MM.1S (cell line): ENCODE measurements around the gene RBMX2.

Experiments
- EZH2 ChIP-seq: fragments of 300-600 bp; sonication (generic); optimal IDR thresholded peaks from 2 replicates; pipeline ENCODE3; 2017; ENCODE audit warnings: low read depth, mild to moderate bottlenecking, antibody characterized with exemption, low read length, mixed read lengths
- TF ChIP-seq, protein P1 (sequence below): fragments of 300-600 bp; sonication (generic); IDR thresholded peaks from 2 replicates; pipeline ENCODE4 v1.5.1; 2016; ENCODE audit warnings: antibody characterized with exemption, low read length, mixed read lengths

- TF ChIP-seq, protein P1, sequence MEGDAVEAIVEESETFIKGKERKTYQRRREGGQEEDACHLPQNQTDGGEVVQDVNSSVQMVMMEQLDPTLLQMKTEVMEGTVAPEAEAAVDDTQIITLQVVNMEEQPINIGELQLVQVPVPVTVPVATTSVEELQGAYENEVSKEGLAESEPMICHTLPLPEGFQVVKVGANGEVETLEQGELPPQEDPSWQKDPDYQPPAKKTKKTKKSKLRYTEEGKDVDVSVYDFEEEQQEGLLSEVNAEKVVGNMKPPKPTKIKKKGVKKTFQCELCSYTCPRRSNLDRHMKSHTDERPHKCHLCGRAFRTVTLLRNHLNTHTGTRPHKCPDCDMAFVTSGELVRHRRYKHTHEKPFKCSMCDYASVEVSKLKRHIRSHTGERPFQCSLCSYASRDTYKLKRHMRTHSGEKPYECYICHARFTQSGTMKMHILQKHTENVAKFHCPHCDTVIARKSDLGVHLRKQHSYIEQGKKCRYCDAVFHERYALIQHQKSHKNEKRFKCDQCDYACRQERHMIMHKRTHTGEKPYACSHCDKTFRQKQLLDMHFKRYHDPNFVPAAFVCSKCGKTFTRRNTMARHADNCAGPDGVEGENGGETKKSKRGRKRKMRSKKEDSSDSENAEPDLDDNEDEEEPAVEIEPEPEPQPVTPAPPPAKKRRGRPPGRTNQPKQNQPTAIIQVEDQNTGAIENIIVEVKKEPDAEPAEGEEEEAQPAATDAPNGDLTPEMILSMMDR, result no peak
- no peak for TF ChIP-seq EZH2
Measured at GRCh38 chrX:130378024-130378669, 23.6 kb upstream of the RBMX2 start.
